Urothelium cell line (cell line): ENCODE data around the gene CCDC187.

Experiments
- DNase-seq: peaks from one replicate; pipeline ENCODE4 v3.0.0; 2011; ENCODE audit warnings: low spot score, mixed read lengths
- FAIRE-seq: peaks from 2 replicates; lab custom pipeline; 2011; peaks lifted over from hg19 to GRCh38; lab: Jason Lieb, UNC

Gene CCDC187

GRCh38 chr9:136340356-136341041, 36.6 kb upstream of the CCDC187 start:
- FAIRE-seq (no peak), DNase-seq (no peak)

DNA sequence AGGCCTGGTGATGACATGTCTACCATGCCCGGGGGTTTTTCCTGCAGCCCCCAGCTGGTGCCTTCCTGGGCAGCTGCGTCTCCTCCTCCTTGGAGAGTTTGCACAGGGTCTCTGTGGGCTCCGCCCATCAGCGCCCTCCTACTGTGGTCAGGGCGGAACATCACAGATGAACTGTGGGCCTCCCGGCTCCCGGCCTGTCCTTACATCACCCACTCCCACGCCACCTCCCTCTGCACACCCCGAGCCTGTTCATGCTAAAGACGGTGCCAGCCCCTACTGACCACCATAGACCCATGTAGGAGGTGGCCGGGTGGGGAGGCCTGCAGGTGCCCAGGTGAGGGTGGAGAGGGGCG, 36.0 kb upstream of the CCDC187 start:
- DNase-seq (no peak), FAIRE-seq (no peak)

DNA sequence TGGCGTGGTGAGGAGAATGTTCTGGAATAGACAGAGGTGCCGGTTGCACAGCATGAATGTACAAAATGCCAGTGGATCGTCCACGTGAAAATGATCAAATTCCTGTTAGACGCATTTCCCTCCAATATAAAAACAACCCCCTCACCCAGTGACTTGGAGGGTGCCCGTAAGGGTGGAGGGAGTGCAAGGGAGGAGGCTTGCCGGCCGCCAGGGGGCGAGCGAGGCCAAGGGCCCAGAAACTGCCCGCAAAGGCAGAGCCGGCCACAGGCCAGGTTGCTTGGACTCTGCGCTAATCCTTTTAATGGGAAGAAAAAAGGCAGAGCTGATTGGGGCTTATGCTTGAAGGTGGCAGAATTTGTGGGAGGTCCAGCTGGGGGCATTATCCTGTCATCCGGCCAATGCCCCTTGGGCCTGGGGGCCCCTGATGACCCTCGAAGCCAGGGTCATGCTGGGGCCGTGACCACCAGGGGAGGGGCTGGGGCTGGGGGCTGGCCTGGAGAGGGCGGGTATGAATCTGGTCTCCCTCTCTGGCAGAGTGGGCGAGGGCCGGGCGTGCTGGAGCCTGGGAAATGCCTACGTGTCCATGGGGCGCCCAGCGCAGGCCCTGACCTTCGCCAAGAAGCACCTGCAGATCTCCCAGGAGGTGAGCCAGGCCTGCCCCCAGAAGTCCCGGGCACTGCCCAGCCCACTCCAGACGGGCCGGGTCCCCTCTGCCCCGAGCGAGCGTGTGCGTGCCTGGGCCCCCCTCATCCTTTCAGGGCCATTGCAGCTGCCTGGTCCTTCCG, 35.5 kb upstream of the CCDC187 start:
- DNase-seq (peak; percentile 78), FAIRE-seq (no peak)

DNA sequence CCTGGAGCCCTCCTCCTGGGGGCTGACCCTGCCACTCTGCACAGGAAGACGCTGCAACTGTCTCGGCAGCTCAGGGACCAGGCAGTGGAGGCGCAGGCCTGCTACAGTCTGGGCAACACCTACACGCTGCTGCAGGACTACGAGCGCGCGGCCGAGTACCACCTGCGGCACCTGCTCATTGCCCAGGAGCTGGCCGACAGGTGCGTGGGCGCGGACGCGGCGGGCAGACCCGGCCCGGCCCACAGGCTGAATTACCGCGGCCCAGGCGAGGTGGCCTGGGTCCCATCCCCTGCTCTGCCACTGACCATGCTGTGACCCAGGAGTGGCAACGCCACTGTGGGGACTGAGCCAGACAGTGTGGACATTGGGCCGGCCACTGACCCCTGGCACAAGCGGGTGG, 34.6 kb upstream of the CCDC187 start:
- FAIRE-seq = peak; percentile 9
- no peak for DNase-seq

DNA sequence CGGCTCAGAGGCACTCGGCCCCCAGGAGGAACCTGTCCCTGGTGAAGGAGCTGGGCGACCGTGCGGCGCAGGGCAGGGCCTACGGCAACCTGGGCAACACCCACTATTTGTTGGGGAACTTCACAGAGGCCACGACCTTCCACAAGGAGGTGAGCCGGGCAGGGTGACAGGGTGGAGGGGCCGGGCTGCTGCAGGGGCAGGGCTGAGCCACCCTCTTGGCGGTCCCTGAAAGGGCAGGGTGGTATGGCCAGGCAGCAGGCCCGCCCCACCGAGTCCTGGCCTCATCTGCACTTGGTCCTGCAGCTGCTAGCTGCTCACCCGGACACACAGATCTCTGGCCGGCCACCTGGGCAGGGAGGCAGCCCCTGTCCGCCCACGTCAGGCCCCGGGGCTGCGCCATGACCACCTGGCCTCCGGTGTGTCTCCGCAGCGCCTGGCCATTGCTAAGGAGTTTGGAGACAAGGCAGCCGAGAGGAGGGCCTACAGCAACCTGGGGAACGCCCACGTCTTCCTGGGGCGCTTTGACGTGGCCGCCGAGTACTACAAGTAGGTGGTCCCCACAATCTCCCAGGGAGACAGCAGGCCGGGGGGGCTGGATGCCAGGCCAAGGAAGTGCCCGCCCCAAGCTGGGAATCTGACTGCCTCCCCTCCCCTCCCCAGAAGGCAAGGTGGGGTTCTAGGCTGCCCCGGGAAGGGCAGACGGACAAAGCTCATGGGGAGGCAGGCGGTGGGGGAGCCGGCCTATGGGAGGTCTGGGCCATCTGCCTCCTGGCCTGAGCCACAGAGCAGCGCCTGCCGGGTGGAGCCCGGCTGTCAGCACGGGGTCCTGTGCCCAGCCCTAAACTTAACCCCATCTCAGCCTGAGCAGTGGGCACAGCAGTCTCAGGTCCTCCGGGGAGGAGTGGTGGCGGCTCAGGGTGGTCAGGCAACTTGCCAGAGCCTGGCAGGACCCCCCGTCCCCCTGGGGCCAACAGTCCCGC, 33.8 kb upstream of the CCDC187 start:
- FAIRE-seq (no peak), DNase-seq (no peak)

GRCh38 chr9:136336881-136337280, 33.0 kb upstream of the CCDC187 start:
- no peak for DNase-seq
- FAIRE-seq = no peak

DNA sequence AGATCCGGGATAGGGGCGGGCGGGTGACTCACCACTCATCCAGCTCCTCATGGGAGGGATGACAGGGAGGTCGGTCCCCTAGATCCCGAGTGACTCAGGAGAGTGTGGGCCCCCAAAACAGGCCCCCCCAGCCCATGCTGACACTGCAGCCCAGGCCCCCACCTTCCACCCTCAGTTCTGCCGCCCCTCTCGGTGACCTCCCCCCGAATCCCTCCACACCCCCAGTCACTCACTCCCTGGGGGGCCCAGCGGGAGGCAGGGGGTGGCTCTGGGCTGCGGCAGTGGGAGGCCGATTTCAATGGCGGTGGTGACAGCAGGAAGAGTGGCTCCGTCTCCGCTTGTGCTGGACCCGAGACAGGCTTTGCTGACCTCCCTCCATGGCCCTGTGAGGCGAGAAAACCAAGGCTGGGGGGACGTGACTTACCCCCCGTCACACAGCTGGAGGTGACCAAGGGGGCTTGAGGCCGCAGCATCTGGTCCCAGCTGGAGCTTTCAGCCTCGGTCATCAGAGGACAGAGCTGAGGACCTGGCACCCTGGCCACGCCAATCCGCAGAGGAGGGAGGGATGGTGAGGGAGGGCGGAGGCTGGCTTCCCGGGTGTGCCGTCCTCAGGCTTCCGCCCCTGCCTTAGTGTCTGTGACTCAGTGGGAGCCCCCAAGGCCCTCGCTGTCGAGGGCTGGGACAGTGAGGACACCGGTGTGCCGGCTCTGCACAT, 32.4 kb upstream of the CCDC187 start:
- DNase-seq (no peak), FAIRE-seq (no peak)

DNA sequence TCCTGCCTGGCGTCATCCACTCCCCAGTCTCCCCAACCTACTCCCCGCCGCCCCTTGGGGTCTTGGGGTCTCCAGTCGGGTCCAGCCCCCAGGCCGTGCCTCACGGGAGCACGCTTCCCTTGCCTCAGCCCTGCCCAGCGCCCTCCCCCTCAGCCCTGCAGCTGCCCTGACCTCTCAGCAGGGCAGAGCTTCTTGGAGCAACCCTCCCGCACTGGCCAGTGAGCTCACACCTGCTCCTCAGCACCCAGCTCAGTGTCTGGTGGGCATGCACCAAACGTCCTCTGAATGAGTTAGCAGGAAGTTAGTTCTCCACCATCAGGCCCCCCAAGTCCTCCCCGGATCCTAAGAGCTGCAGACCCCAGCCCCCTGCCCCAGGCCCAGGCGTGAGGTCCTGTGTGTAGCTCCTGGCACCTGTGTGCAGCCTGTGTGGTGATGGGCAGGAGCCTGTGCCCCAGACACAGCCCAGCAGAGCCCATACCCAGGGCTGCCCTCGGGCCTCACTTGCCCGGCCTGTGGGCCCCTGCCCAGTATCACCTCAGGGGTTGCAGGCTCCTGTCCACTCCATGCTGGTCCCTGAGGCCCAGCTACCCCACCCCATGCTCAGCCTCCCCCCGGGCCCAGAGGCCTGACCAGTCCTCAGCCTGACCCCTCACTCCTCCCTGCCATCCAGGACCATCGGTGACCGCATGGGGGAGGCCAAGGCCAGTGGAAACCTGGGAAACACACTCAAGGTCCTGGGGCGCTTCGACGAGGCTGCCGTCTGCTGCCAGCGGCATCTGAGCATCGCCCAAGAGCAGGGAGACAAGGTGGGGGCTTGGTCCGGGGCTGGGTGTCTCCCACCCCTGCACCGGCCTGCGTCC, 31.6 kb upstream of the CCDC187 start:
- no peak for DNase-seq
- no peak for FAIRE-seq

- DNase-seq = no peak
- FAIRE-seq = no peak
Observed at GRCh38 chr9:136334541-136334940, 30.6 kb upstream of the CCDC187 start.

DNA sequence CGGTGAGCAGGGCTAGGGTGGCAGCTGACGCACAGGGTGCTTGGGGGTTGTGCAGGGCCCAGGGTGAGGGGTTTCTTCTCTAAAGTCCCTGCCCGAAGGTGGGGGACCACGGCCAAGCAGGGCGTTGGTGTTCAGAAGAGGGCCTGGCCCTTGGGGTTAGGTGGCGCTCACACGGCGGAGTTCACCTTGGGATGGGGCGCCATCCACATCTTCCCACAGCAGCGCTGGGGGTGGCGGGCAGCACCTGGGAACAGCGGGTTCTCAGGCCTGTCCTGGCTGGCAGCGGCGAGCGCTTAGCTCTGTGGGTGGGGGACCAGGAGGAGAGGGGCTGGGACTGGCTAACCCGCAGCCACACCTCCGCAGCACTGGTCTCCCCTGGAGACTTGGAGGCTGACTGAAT, 29.6 kb upstream of the CCDC187 start:
- FAIRE-seq (no peak), DNase-seq (no peak)

DNA sequence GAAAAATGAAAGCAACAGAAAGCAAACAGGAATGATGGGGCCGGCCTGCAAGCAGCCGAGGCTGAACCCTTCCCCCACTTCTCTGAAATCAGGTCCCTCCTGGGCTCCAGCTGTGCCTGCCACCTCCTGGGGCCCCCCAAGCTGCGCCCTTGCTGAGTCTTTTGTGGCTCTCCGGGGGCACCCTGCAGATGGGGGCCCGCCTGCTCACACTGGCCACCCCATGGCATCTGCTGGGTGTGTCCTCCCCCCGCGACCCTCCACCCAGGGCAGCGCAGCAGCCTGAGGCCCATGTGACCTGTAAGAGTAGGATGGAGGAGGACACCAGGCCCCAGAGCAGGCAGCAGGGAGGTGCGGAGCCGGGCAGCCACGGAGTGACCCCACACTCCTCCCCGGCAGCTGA, 29.2 kb upstream of the CCDC187 start:
- no peak for DNase-seq
- no peak for FAIRE-seq

- FAIRE-seq = no peak
Observed at GRCh38 chr9:136332482-136332983, 28.6 kb upstream of the CCDC187 start.

GRCh38 chr9:136331556-136332481, 27.9 kb upstream of the CCDC187 start:
- FAIRE-seq (no peak), DNase-seq (no peak)

More at GRCh38 chr9:136332482-136332983, 28.6 kb upstream of the CCDC187 start:
- DNase-seq = no peak

GRCh38 chr9:136331030-136331429, 27.1 kb upstream of the CCDC187 start:
- no peak for DNase-seq

GRCh38 chr9:136330406-136330990, 26.6 kb upstream of the CCDC187 start:
- FAIRE-seq = no peak
- DNase-seq = no peak

More at GRCh38 chr9:136331030-136331429, 27.1 kb upstream of the CCDC187 start:
- no peak for FAIRE-seq

DNA sequence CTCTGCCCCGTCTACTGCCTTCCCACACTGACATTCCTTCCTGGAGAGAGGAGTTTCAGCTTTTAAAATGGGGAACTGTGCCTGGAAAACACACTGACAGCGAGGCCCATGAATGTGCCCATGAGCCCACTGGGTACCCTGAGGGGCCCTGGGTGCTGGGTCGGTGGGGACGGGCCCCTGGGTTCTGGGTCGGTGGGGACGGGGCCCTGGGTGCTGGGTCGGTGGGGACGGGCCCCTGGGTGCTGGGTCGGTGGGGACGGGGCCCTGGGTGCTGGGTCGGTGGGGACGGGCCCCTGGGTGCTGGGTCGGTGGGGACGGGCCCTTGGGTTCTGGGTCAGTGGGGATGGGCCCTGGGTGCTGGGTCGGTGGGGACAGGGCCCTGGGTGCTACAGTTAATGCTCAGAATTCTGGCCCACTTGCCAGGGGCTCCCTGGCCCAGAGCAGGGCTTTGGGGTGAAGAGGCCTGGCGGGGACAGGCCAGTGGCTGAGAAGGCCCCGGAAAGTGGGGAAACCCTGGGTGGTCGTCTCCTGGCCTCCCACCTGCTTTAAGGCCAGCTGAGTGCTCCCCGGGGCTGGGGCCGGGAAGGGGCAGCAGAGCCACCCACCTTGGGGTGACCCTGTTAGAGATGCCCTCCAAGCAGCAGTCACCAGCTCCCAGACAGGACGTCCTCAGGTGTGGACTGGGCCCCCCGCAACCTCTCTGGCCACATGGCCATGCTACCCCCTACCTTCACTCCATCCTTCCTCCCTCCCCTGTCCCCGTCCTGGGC, 25.9 kb upstream of the CCDC187 start:
- no peak for FAIRE-seq

GRCh38 chr9:136329211-136329627, 25.3 kb upstream of the CCDC187 start:
- DNase-seq (no peak), FAIRE-seq (no peak)

More for the DNA sequence above, 25.9 kb upstream of the CCDC187 start:
- no peak for DNase-seq
